CD14-positive monocyte (primary cell): ENCODE results near the gene TMEM95. TPM values are rescaled to one million over a fixed set of nuclear protein-coding genes. Genes with fewer than 3 reads are reported as not detected.

Source experiments
- polyA plus RNA-seq, 3 donors: library from polyadenylated mRNA; depleted of rRNA in 1 of 3; unstranded in 2 of 3; stranded (reverse) in 1 of 3; fragments of 300-500 nt in 2 of 3; fragments of >200 nt in 1 of 3; fragmentation: Illumina TruSeq in 2 of 3; gene quantifications; 1 replicate in 2 of 3; 2 replicates in 1 of 3; pipeline ENCODE4 v1.2.3, GENCODE V29; 2012 to 2021
- small RNA-seq: library from RNA; depleted of rRNA; stranded (forward); fragments of <200 nt; gene quantifications from one replicate; pipeline ENCODE3, GENCODE V24; 2012; ENCODE audit warnings: low read depth; ENCODE audit not compliant: insufficient read length

The TMEM95 gene
- polyA plus RNA-seq, 3 donors: not detected

Small RNA genes within 50 kb of the gene (small RNA-seq; reads per million reads assigned to genes)
- gene AC026954.2: not detected

Other genes starting within 250 kb of the TMEM95 start
- gene ASGR2, start 240.3 kb upstream of the TMEM95 start, polyA plus RNA-seq: 100 to 1,000 TPM in 1 of 3 donors, 10 to 100 TPM in 2; 53.3 to 148 (median 78.3) TPM
- gene ASGR1, start 175.8 kb upstream of the TMEM95 start, polyA plus RNA-seq: 100 to 1,000 TPM in 2 of 3 donors, 10 to 100 TPM in 1; 82.0 to 126 (median 114) TPM
- 10 to 100 TPM in 1 of 3 donors, under 1 TPM in 2; 0.37 to 42.6 (median 0.39) TPM for gene DLG4, start 135.3 kb upstream of the TMEM95 start, polyA plus RNA-seq
- 1,000 to 10,000 TPM in 1 of 3 donors, 100 to 1,000 TPM in 2; 152 to 1,231 (median 154) TPM for gene ACADVL, start 135.2 kb upstream of the TMEM95 start, polyA plus RNA-seq
- 1 to 10 TPM; 6.7 to 7.8 (median 7.0) TPM for gene DVL2, start 120.6 kb upstream of the TMEM95 start, polyA plus RNA-seq
- 10 to 100 TPM; 12.0 to 18.0 (median 12.9) TPM for gene PHF23, start 115.7 kb upstream of the TMEM95 start, polyA plus RNA-seq
- gene GABARAP, start 112.7 kb upstream of the TMEM95 start, polyA plus RNA-seq: 1,000 to 10,000 TPM; 1,029 to 2,937 (median 2,814) TPM
- gene CTDNEP1, start 103.4 kb upstream of the TMEM95 start, polyA plus RNA-seq: 100 to 1,000 TPM in 1 of 3 donors, 10 to 100 TPM in 2; 29.5 to 198 (median 38.3) TPM
- 10 to 100 TPM; 36.1 to 49.5 (median 44.1) TPM for gene ELP5, start 102.9 kb upstream of the TMEM95 start, polyA plus RNA-seq
- 10 to 100 TPM in 1 of 3 donors, 1 to 10 TPM in 1, under 1 TPM in 1; 0.49 to 13.4 (median 2.1) TPM for gene CLDN7, start 92.7 kb upstream of the TMEM95 start, polyA plus RNA-seq
- not detected for gene SLC2A4, start 73.4 kb upstream of the TMEM95 start, polyA plus RNA-seq
- gene YBX2, start 60.5 kb upstream of the TMEM95 start, polyA plus RNA-seq: not detected
- gene EIF5A, start 47.5 kb upstream of the TMEM95 start, polyA plus RNA-seq: 100 to 1,000 TPM; 465 to 511 (median 485) TPM
- 100 to 1,000 TPM in 1 of 3 donors, 10 to 100 TPM in 2; 53.5 to 162 (median 59.6) TPM for gene GPS2, start 39.8 kb upstream of the TMEM95 start, polyA plus RNA-seq
- 10 to 100 TPM in 1 of 3 donors, under 1 TPM in 2; 0.35 to 42.6 (median 0.44) TPM for gene NEURL4, start 25.8 kb upstream of the TMEM95 start, polyA plus RNA-seq
- 10 to 100 TPM; 32.1 to 68.5 (median 40.5) TPM for gene ACAP1, start 18.6 kb upstream of the TMEM95 start, polyA plus RNA-seq
- 1 to 10 TPM; 3.4 to 5.6 (median 3.6) TPM for gene KCTD11, start 3.0 kb upstream of the TMEM95 start, polyA plus RNA-seq
- gene TNK1, start 25.9 kb downstream of the TMEM95 start, polyA plus RNA-seq: not detected
- gene PLSCR3, start 39.4 kb downstream of the TMEM95 start, polyA plus RNA-seq: 10 to 100 TPM; 37.6 to 70.4 (median 45.7) TPM
- 10 to 100 TPM; 39.2 to 81.4 (median 72.6) TPM for gene TMEM256, start 48.9 kb downstream of the TMEM95 start, polyA plus RNA-seq
- under 1 TPM in 1 of 3 donors, not detected in 2; 0.55 TPM for gene NLGN2, start 52.7 kb downstream of the TMEM95 start, polyA plus RNA-seq
- not detected for gene SPEM1, start 65.2 kb downstream of the TMEM95 start, polyA plus RNA-seq
- not detected for gene SPEM2, start 70.5 kb downstream of the TMEM95 start, polyA plus RNA-seq
- gene SPEM3, start 73.7 kb downstream of the TMEM95 start, polyA plus RNA-seq: not detected
- 10 to 100 TPM in 1 of 3 donors, 1 to 10 TPM in 2; 5.1 to 11.3 (median 9.8) TPM for gene TMEM102, start 80.3 kb downstream of the TMEM95 start, polyA plus RNA-seq
- gene FGF11, start 84.4 kb downstream of the TMEM95 start, polyA plus RNA-seq: 1 to 10 TPM in 1 of 3 donors, not detected in 2; 2.2 TPM
- gene CHRNB1, start 89.9 kb downstream of the TMEM95 start, polyA plus RNA-seq: 10 to 100 TPM in 2 of 3 donors, 1 to 10 TPM in 1; 9.3 to 15.7 (median 14.7) TPM
- 1 to 10 TPM; 3.4 to 8.1 (median 4.4) TPM for gene ZBTB4, start 124.5 kb downstream of the TMEM95 start, polyA plus RNA-seq
- not detected for gene SLC35G6, start 126.3 kb downstream of the TMEM95 start, polyA plus RNA-seq
- gene POLR2A, start 129.2 kb downstream of the TMEM95 start, polyA plus RNA-seq: 10 to 100 TPM; 12.1 to 27.9 (median 25.4) TPM
- 10 to 100 TPM; 37.7 to 98.3 (median 50.2) TPM for gene TNFSF12, start 193.9 kb downstream of the TMEM95 start, polyA plus RNA-seq
- 100 to 1,000 TPM; 236 to 523 (median 491) TPM for gene TNFSF13, start 203.6 kb downstream of the TMEM95 start, polyA plus RNA-seq
- 100 to 1,000 TPM in 1 of 3 donors, 1 to 10 TPM in 2; 2.9 to 140 (median 5.6) TPM for gene SENP3, start 206.8 kb downstream of the TMEM95 start, polyA plus RNA-seq
- 100 to 1,000 TPM; 642 to 884 (median 744) TPM for gene CD68, start 224.5 kb downstream of the TMEM95 start, polyA plus RNA-seq
- 100 to 1,000 TPM; 100 to 107 (median 103) TPM for gene MPDU1, start 228.7 kb downstream of the TMEM95 start, polyA plus RNA-seq
- 1 to 10 TPM in 2 of 3 donors, under 1 TPM in 1; 0.86 to 1.2 (median 1.1) TPM for gene SOX15, start 234.9 kb downstream of the TMEM95 start, polyA plus RNA-seq